Stimulated activated CD8-positive, alpha-beta memory T cell treated with anti-CD3 and anti-CD28 coated beads, Interleukin-12 subunit alpha, Interleukin-12 subunit beta, amount 100 ng/mL, for 24 hours (primary cell): ENCODE results near the gene DDX60.
"Not testable (repeated sequence)": the region's sequence is repeated elsewhere in the genome, so short reads cannot be mapped to it uniquely, and the experiment has no call there.

ENCODE experiments used
- DNase-seq: peaks from one replicate; pipeline ENCODE4 v3.0.0-alpha.2; 2020; ENCODE audit errors: extremely low read depth

Gene DDX60

GRCh38 chr4:168303430-168303829 lies 15.1 kb downstream of the DDX60 start:
- not testable (repeated sequence) for DNase-seq

GRCh38 chr4:168293386-168293975 lies 25.1 kb downstream of the DDX60 start:
- DNase-seq: no peak

- no peak for DNase-seq
These were observed 27.3 kb downstream of the DDX60 start for GRCh38 chr4:168291242-168291641.

- DNase-seq: not testable (repeated sequence)
These were observed 32.7 kb downstream of the DDX60 start for GRCh38 chr4:168285850-168286249.

GRCh38 chr4:168279556-168279955 lies 39.0 kb downstream of the DDX60 start:
- no peak for DNase-seq

GRCh38 chr4:168275836-168276235 lies 42.7 kb downstream of the DDX60 start:
- no peak for DNase-seq

GRCh38 chr4:168274871-168275270 lies 43.7 kb downstream of the DDX60 start:
- DNase-seq: no peak

- no peak for DNase-seq
These were observed 44.7 kb downstream of the DDX60 start for GRCh38 chr4:168273838-168274237.

- no peak for DNase-seq
These were observed 46.1 kb downstream of the DDX60 start for GRCh38 chr4:168272488-168272887.

GRCh38 chr4:168269896-168270295 lies 48.7 kb downstream of the DDX60 start:
- no peak for DNase-seq

- no peak for DNase-seq
These were observed 53.2 kb downstream of the DDX60 start for GRCh38 chr4:168265327-168265726.

- no peak for DNase-seq
These were observed 53.6 kb downstream of the DDX60 start for GRCh38 chr4:168264903-168265302.

GRCh38 chr4:168263039-168263438 lies 55.5 kb downstream of the DDX60 start:
- DNase-seq: no peak

GRCh38 chr4:168259096-168259495 lies 59.5 kb downstream of the DDX60 start:
- no peak for DNase-seq

GRCh38 chr4:168257768-168258167 lies 60.8 kb downstream of the DDX60 start:
- DNase-seq: no peak

- DNase-seq: no peak
These were observed 70.3 kb downstream of the DDX60 start for GRCh38 chr4:168248176-168248710.

GRCh38 chr4:168247603-168248002 lies 70.9 kb downstream of the DDX60 start:
- DNase-seq: no peak

GRCh38 chr4:168241953-168242352 lies 76.6 kb downstream of the DDX60 start:
- no peak for DNase-seq

GRCh38 chr4:168240821-168241220 lies 77.7 kb downstream of the DDX60 start:
- no peak for DNase-seq

GRCh38 chr4:168221301-168221700 lies 97.3 kb downstream of the DDX60 start:
- no peak for DNase-seq

GRCh38 chr4:168220893-168221292 lies 97.7 kb downstream of the DDX60 start:
- DNase-seq: no peak

GRCh38 chr4:168218645-168219044 lies 99.9 kb downstream of the DDX60 start:
- DNase-seq: no peak

GRCh38 chr4:168213511-168213910 lies 105.0 kb downstream of the DDX60 start:
- DNase-seq: not testable (repeated sequence)

- no peak for DNase-seq
These were observed 105.9 kb downstream of the DDX60 start for GRCh38 chr4:168212656-168213055.
